ENCODE results near the gene ITIH3.

ITIH3 gene

GRCh38 chr3:52856666-52857065, 62.1 kb downstream of the ITIH3 start:
- Histone ChIP-seq H3K27me3 (ENCODE audit: insufficient read depth, insufficient read length) (no peaks in the 10 kb centered on the region), H3K9me3 (ENCODE audit: insufficient read depth, low read length) (no peaks in the 10 kb centered on the region), H3K36me3 (ENCODE audit: insufficient read depth, insufficient read length, low read length) (peaks cover 7% of the 10 kb centered on the region), H3K4me1 (ENCODE audit: insufficient read depth, insufficient read length) (no peaks in the 10 kb centered on the region), H3K9ac (ENCODE audit: insufficient read length, low read depth) (no peak overlapping the region), H3K4me3 (ENCODE audit: insufficient read length, low read depth) (no peak overlapping the region)
- no peak for TF ChIP-seq ZNF274 (IDR thresholded peaks at IDR 0.05; ENCODE audit: low read depth, low read length)
- TF ChIP-seq SUZ12 (IDR thresholded peaks at IDR 0.05; ENCODE audit: extremely low read depth, insufficient read depth, insufficient read length), result no peak
- no peak for TF ChIP-seq YY1 (IDR thresholded peaks at IDR 0.05; ENCODE audit: insufficient read depth, insufficient read length)
- no peak for DNase-seq (ENCODE audit: low read depth, low spot score)

GRCh38 chr3:52857133-52857532, 62.5 kb downstream of the ITIH3 start:
- Histone ChIP-seq H3K4me1 (ENCODE audit: insufficient read depth, insufficient read length) (no peaks in the 10 kb centered on the region), H3K9me3 (ENCODE audit: insufficient read depth, low read length) (no peaks in the 10 kb centered on the region), H3K4me3 (ENCODE audit: insufficient read length, low read depth) (no peak overlapping the region), H3K36me3 (ENCODE audit: insufficient read depth, insufficient read length, low read length) (peaks cover 2% of the 10 kb centered on the region), H3K9ac (ENCODE audit: insufficient read length, low read depth) (no peak overlapping the region), H3K27me3 (ENCODE audit: insufficient read depth, insufficient read length) (no peaks in the 10 kb centered on the region)
- TF ChIP-seq ZNF274 (IDR thresholded peaks at IDR 0.05; ENCODE audit: low read depth, low read length), result no peak
- TF ChIP-seq YY1 (IDR thresholded peaks at IDR 0.05; ENCODE audit: insufficient read depth, insufficient read length), result no peak
- TF ChIP-seq SUZ12 (IDR thresholded peaks at IDR 0.05; ENCODE audit: extremely low read depth, insufficient read depth, insufficient read length), result no peak
- DNase-seq (ENCODE audit: low read depth, low spot score), result no peak

- Histone ChIP-seq H3K9me3 (ENCODE audit: insufficient read depth, low read length) (no peaks in the 10 kb centered on the region), H3K9ac (ENCODE audit: insufficient read length, low read depth) (no peak overlapping the region), H3K36me3 (ENCODE audit: insufficient read depth, insufficient read length, low read length) (no peaks in the 10 kb centered on the region), H3K4me1 (ENCODE audit: insufficient read depth, insufficient read length) (no peaks in the 10 kb centered on the region), H3K27me3 (ENCODE audit: insufficient read depth, insufficient read length) (no peaks in the 10 kb centered on the region), H3K4me3 (ENCODE audit: insufficient read length, low read depth) (no peak overlapping the region)
- DNase-seq (ENCODE audit: low read depth, low spot score), result no peak
- TF ChIP-seq ZNF274 (IDR thresholded peaks at IDR 0.05; ENCODE audit: low read depth, low read length) (no peak), SUZ12 (IDR thresholded peaks at IDR 0.05; ENCODE audit: extremely low read depth, insufficient read depth, insufficient read length) (no peak), YY1 (IDR thresholded peaks at IDR 0.05; ENCODE audit: insufficient read depth, insufficient read length) (no peak)
Measured at GRCh38 chr3:52857864-52858263, 63.3 kb downstream of the ITIH3 start.
